Anterior cingulate cortex (tissue), 58 donors: ENCODE results near the gene CARS1.
A peak's percentile ranks its signal among the peaks of the same experiment; 100 is the strongest.

ENCODE experiments used
- DNase-seq, 58 donors: peaks; one replicate each; lab custom pipeline; 2025; lab: John Stamatoyannopoulos, UW

The CARS1 gene

DNA sequence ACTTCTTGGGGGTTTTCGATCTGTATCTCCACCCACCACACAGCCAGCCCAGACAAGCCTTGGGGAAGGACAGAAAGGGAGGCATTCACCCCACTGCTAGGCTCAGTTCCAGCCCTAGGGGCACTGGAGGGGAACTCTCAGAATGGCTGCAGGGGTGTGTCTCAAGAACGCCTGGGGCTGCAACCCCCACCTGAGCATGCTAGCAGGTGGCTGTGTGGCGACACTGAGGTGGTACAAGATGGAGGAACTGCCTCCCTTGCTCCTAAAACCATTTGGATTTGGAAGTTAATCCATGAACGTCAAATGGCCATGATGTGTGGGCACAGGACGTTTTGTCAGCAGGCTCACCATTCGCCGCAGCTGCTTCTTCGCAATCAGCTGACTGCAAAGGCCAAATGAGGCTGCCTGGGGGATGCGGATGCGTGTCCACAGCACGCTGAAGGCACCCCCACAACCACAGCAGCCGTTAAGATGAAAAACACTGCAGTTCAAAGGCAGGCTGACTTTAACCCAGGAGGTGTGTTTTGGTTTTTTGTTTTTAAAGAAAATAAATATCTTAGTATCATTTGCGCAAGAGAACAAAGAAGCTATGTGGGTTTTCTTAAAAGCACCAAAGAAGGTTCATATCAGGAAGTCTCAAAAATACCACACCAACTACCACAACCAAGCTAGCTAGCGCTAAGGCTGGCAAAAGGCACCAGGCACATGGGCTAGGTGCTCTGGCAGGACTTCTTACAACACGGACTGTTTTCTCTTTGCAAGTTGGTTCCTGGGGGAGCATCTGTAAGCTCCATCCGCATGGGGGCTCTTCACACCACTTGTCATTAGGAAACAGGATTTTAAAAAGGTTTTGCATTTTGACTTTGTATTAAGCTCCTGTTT is 42.9 kb downstream of the CARS1 start:
- DNase-seq, result no peak

GRCh38 chr11:3011891-3012885 is 45.0 kb downstream of the CARS1 start:
- no peak for DNase-seq

GRCh38 chr11:3010521-3011275 is 46.5 kb downstream of the CARS1 start:
- DNase-seq, result peak in 1 of 58 donors; percentile 36

- no peak for DNase-seq
Measured at GRCh38 chr11:3010004-3010403, 47.2 kb downstream of the CARS1 start.

DNA sequence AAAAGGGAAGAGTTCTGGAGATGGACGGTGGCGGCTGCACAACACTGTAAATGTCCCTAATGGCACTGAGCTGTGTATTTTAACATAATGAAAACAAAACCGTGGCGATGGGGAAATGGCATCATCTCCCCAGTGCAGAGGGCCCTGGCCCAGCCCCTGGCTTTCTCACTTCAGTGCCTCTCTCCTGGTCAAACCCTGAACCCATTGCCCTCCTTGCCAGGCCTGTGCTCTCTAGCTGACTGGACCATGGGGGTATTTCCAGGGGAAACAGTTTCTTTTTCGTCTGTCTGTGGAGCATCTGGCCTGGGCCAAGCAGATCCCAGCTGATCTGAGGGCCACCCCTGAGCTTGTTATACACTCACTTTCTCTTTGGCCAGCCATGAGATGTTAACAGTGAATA is 47.7 kb downstream of the CARS1 start:
- DNase-seq, result no peak

- no peak for DNase-seq
Measured at GRCh38 chr11:3008746-3009336, 48.4 kb downstream of the CARS1 start.

- DNase-seq, result no peak
Measured at GRCh38 chr11:3007404-3008010, 49.7 kb downstream of the CARS1 start.

GRCh38 chr11:3006505-3007260 is 50.5 kb downstream of the CARS1 start:
- DNase-seq, result no peak

DNA sequence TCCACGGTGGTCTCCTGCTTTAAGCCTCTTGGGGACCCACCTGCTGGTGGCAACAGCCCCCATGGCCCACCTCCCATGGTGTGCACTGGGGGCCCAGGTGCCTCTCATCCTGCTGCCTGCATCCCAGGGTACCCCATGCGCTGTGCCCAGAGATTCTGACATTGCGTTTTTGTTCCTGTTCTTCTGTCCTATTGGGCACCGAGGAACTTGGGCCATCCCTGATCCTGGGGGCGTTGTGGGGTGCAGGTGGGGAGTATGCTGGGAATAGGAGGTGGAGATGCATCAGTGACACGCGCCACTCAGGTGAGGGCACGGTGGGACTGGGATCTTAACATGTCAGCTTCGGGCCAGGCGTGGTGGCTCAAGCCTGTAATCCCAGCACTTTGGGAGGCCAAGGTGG is 52.7 kb downstream of the CARS1 start:
- DNase-seq, result no peak

DNA sequence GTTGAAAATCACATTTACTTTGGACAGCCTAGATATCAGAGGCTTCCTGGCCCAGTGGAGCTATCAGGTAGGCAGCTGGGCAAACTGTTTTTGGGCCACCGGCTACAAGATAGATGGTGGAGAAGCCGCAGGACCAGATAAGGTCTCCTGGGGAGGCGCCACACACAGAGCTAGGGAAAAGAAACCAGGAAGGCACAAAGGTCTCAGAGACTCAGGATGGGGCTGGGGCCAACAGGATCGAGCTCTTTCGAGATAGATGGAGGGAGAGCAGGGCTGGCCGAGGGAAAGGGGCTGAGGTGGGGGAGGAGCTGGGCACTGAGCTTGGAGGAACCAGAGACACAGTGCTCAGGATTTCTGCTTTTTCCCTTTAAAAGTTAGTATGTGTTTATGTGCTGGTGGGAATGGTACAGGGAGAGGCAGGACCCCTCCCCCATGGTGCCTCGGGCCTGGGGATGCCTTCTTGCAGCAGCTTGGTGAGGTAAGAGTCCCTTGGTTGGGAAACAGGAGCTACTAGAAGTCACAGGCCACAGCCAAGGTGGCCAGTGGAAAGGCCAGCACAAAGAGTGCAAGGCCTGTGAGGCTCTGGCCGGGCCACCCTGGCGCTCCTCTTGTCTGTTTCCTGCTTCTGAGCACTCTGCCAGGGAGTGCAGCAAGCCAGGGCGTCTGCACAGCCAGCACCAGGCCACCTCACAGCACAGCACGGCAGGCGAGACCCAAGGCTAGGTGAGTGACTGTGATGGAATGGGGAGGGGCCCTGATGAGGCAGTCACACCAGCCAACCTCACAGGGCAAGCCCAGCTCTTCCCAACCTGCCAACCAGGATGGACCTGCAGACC is 53.6 kb downstream of the CARS1 start:
- DNase-seq, result no peak

DNA sequence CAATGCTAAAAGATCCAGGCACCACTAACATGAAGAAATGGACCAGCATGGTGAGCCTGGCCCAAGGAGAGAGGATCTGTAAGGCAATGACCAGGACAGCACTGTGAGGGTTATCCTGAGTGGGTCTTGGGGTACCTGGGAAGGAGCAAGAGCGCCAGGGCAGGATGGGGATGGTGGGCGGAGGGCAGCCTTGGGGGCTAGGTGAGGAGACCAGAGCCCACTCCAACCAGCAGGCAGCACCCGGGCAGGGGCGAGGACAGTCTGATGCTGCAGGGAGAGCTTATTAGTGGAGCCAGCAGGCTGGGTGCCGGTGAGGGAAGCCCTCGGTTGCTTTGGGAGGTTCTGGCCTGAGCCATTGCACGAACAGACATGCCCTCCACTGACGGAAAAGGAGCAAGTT is 54.4 kb downstream of the CARS1 start:
- no peak for DNase-seq

GRCh38 chr11:3002351-3002861 is 54.8 kb downstream of the CARS1 start:
- DNase-seq, result no peak

GRCh38 chr11:3001496-3001895 is 55.7 kb downstream of the CARS1 start:
- DNase-seq, result peak in 48 of 58 donors; percentile 16 to 90 (median 59)

- peak; percentile 34 to 99 (median 92) for DNase-seq
Measured at GRCh38 chr11:3000032-3000961, 56.9 kb downstream of the CARS1 start.

DNA sequence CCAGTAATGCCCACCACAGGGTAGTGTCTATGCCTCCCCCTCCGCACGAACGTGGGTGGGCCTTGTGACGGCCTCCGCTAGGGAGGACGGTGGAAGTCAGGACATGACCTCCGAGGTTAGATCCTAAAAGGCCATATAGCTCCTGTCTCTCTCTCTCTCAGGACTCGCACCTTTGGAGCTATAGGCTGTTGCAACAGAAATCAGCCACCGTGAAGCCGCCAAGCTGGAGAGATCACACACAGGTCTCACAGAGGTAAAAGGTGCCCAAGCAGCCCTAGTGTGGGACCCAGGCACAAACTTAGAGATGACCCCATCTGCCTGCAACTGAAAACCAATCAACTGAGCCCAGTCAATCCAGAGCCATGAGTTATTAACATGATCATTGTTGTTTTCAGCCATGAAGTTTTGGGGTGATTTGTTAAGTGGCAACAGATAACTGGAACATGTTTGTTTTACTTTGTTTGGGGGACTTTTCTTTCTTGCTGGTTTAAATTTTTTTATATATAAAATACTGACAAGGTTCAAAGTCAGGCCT is 57.7 kb downstream of the CARS1 start:
- DNase-seq, result no peak
